Mammary epithelial cell (primary cell): ENCODE data around the gene POLR3G.

ENCODE experiments used
- CTCF ChIP-seq, 2 donors: IDR thresholded peaks in 1 of 2; conservative IDR thresholded peaks in 1 of 2; 2 replicates each; pipeline ENCODE4 v1.5.1; 2011 to 2012; ENCODE audit warnings: inconsistent platforms in 2 of 2, low read length in 2 of 2, mild to moderate bottlenecking in 2 of 2, control low read depth in 1 of 2, low read depth in 1 of 2; ENCODE audit not compliant: insufficient read depth in 1 of 2; ENCODE audit errors: extremely low read depth in 1 of 2
- EZH2 ChIP-seq: IDR thresholded peaks from 2 replicates; pipeline ENCODE4 v1.6.1; 2012; ENCODE audit warnings: low read length, inconsistent platforms, borderline replicate concordance

GRCh38 chr5:90472783-90473395 is 1.8 kb upstream of the POLR3G start:
- TF ChIP-seq CTCF (conservative IDR thresholded peaks at IDR 0.05 in 1 of 2, IDR thresholded peaks at IDR 0.05 in 1 of 2; ENCODE audit: extremely low read depth in 1 of 2, insufficient read depth in 1 of 2, low read depth in 1 of 2, low read length in 2 of 2) (no peak), EZH2 (no peak)
